HL-60 (cell line): ENCODE measurements around the gene IL4R.
A peak's percentile ranks its signal among the peaks of the same experiment; 100 is the strongest.

Source experiments
- CTCF ChIP-seq: IDR thresholded peaks from one replicate; pipeline ENCODE4 v1.5.1; 2011; ENCODE audit warnings: low read length, control low read depth, inconsistent platforms; ENCODE audit not compliant: insufficient read depth
- GABPA ChIP-seq: IDR thresholded peaks from 2 replicates; pipeline ENCODE4 v1.6.1; 2012; ENCODE audit warnings: low read depth
- POLR2AphosphoS5 ChIP-seq: IDR thresholded peaks from 2 replicates; pipeline ENCODE4 v1.6.1; 2012; ENCODE audit warnings: low read depth
- REST ChIP-seq: IDR thresholded peaks from 2 replicates; pipeline ENCODE4 v1.6.1; 2012; ENCODE audit warnings: low read depth; ENCODE audit not compliant: insufficient replicate concordance
- SPI1 ChIP-seq: IDR thresholded peaks from 2 replicates; pipeline ENCODE4 v1.6.1; 2012; ENCODE audit warnings: low read depth, mild to moderate bottlenecking, borderline replicate concordance

- peak; percentile 21 for TF ChIP-seq CTCF
- TF ChIP-seq REST, result no peak
- no peak for TF ChIP-seq SPI1
- peak; percentile 28; the same call in 1 of the 2 replicates for TF ChIP-seq POLR2AphosphoS5
- no peak for TF ChIP-seq GABPA
These were observed 61.1 kb downstream of the IL4R start for GRCh38 chr16:27374804-27375425.
